Measurements from ENCODE around the gene GPR35.

DNA sequence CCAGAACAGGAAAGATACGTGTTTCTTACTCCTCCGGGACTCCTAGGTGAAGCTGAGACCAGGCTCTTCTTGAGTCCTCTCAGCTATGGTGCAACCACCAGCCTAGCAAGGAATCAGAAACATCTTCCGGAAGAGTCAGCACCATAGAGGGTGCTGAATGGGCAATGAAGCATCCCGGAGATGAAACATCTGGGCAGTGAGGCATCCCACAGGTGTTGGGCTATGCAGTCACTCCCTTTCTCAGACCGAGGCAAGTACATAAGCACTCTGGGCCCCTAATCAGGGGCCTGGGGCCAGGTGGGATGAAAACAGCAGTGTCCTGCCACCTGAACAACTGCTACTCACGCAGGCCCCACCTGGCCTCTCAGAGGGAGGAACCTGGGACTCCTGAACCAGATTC is 40.2 kb upstream of the GPR35 start:
- TF ChIP-seq, protein P1, sequence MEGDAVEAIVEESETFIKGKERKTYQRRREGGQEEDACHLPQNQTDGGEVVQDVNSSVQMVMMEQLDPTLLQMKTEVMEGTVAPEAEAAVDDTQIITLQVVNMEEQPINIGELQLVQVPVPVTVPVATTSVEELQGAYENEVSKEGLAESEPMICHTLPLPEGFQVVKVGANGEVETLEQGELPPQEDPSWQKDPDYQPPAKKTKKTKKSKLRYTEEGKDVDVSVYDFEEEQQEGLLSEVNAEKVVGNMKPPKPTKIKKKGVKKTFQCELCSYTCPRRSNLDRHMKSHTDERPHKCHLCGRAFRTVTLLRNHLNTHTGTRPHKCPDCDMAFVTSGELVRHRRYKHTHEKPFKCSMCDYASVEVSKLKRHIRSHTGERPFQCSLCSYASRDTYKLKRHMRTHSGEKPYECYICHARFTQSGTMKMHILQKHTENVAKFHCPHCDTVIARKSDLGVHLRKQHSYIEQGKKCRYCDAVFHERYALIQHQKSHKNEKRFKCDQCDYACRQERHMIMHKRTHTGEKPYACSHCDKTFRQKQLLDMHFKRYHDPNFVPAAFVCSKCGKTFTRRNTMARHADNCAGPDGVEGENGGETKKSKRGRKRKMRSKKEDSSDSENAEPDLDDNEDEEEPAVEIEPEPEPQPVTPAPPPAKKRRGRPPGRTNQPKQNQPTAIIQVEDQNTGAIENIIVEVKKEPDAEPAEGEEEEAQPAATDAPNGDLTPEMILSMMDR (IDR thresholded peaks at IDR 0.05) = no peak
- TF ChIP-seq EZH2 (IDR thresholded peaks at IDR 0.05) (no peak), EZH2phosphoT487 (IDR thresholded peaks at IDR 0.05) (no peak)
